ENCODE results near the gene CTXND1.
"Not testable (repeated sequence)": the region's sequence is repeated elsewhere in the genome, so short reads cannot be mapped to it uniquely, and the experiment has no call there.

CTXND1 gene

GRCh38 chr15:80252121-80252518, at the start of gene CTXND1:
Gene CTXND1 (minus strand): TSS chr15:80252213. CDS start chr15:80201949, 50,264 bp downstream.
- no peak for DNase-seq (ENCODE audit: low read depth)

DNA sequence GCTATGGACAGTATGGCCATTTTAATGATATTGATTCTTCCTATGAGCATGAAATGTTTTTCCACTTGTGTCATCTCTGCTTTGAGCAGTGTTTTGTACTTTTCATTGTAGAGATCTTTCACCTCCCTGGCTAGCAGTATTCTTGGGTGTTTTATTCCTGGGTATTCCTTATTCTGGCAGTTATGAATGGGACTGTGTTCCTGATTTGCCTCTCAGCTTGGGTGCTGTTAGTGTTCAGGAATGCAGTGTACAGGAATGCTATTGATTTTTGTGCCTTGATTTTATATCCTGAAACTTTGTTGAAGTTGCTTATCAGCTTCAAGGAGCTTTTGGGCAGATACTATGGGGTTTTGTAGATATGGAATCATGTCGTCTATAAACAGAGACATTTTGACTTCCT, 49.5 kb upstream of the CTXND1 start:
- DNase-seq (ENCODE audit: low read depth): no peak

DNA sequence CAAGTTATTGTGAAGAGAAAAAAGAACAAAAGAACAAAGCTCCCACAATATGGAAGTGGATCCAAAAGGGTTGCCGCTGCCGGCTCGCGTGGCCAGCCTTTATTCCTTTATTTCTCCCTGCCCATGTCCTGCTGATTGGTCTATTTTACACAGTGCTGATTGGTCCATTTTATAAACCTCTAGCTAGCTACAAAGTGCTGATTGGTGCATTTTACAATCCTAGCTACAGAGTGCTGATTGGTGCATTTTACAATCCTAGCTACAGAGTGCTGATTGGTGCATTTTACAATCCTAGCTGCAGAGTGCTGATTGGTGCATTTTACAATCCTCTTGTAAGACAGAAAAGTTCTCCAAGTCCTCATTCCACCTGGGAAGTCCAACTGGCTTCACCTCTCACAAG, 43.8 kb upstream of the CTXND1 start:
- DNase-seq (ENCODE audit: low read depth): not testable (repeated sequence)

DNA sequence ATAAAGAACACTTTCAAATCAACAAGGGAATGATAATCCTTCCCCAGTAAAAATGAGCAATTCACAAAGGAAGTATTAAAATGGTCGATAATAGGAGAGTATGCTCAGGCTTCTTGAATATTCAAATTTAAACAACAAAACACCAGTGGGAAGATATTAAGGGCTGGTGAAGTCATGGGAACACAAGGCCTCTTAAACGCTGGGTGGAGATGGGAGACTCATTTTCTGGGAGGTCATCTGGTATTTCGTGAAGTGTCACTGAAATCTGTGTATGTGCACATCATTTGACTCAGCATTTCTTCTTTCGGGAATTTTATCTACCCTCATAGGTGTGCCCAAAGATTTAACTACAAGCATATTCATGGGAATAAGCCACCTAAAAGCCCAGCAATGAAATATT, 40.1 kb upstream of the CTXND1 start:
- DNase-seq (ENCODE audit: low read depth): no peak

DNA sequence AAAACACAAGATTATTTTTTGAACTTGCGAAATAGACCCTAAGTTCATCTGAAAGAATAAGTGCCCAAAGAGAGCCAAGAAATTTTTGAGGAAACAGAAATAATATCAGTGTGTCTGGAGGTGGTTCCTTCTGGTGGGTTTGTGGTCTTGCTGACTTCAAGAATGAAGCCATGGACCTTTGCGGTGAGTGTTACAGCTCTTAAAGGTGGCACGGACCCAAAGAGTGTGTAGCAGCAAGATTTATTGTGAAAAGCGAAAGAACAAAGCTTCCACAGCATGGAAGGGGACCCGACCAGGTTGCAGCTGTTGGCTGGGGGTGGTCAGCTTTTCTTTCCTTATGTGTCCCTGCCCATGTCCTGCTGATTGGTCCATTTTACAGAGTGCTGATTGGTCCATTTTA, 38.9 kb upstream of the CTXND1 start:
- not testable (repeated sequence) for DNase-seq (ENCODE audit: low read depth)

DNA sequence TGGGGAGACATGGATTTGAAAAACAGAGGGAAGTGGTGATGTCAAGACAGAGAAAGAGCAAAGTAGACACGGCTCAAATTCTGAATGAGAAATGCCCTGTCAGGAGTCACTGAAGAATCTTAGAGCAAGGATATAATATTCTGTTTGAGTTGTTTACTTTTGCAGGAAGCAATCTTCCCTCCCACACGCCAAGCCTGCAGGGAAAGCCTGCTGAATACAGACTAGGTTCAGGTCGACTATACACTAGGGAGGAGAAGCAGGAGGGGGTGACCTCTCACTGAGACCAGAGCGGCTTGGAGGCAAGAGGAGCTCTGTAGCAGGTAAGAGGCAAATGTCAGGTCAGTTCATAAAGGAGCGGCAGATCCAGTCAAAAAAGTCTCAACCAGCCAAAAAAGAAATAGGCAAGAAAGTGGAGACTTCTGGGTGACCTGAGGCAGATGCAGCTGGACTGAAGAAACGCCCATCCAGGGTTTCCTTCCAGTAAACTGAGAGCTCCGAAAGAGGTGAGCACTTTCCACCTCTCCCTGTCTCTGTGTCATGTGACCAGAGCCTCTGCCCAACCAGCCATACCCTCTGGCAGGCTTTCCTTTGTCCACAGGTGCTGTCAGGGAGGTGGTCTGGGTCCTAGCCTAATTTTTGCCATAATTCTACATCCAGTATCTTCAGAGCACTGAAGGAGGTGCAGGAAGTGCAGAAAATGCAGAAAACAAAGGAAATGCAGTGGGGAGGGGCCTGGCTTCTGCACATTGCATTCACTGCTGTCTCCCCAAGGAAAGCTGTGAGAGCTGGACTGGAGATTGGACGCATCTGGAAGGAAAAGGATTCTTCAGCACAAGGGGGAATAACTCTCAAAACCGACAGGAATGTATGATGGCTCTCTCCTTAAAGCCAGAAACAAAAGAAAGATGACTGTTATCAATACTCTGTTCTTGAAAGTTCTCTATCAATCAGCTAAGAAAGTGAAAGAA, 37.8 kb upstream of the CTXND1 start:
- DNase-seq (ENCODE audit: low read depth): no peak

GRCh38 chr15:80288131-80288530, 36.1 kb upstream of the CTXND1 start:
- no peak for DNase-seq (ENCODE audit: low read depth)

DNA sequence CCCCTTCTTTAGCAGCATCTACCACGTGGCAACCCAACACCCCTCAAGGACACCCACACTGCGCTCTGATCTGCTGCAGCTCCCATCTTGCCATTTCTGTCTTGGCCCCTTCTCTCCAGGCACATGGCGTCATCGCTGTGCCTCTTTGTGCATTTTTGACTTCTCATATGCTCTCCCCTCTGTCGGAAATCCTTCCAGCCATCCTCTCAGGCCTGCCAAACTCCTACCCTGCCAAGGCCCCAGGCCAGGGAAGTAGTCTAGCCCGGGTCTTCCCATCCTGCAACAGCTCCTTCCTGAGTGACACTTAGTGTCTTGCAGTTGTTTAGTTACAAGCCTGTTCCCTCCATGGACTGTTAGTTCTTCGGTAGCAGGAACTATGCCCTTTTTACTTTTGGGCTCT, 34.0 kb upstream of the CTXND1 start:
- no peak for DNase-seq (ENCODE audit: low read depth)

DNA sequence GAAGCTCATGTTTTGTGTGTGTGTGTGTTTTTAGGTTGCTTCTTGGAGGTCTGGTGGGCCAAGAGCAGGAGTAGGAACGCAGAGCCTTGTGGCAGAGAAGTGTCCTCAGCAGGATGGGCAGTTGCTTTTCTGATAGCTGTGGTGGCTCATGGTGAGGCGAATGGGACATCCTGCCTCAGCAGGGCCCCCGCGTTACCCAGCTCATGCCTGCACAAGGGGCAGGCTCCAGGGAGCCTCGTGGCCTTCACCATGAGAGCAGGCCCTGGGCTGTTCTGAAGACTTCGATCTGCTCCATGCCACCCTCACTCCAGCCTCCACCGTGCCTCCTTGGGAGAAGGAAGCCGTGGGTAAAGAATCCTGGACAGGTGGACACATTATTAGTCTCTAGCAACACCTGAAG, 33.4 kb upstream of the CTXND1 start:
- DNase-seq (ENCODE audit: low read depth): no peak

DNA sequence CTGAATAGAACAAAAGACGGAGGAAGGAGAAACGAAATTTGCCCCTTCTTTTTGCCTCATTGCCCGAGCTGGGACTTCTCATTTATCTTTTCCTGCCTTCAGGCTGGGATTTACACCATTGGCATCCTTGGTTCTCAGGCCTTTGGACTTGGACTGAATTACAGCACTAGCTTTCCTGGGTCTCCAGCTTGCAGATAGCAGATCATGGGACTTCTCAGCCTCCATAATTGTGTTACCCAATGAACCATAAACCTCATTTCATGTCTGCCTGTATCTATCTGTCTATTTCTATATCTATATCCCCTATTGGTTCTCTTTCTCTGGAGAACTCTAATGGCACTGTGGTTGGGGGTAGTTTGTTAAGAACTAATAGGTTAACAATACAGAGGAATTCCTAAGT, 31.5 kb upstream of the CTXND1 start:
- DNase-seq (ENCODE audit: low read depth): no peak

GRCh38 chr15:80277147-80277546, 25.1 kb upstream of the CTXND1 start:
- no peak for DNase-seq (ENCODE audit: low read depth)

DNA sequence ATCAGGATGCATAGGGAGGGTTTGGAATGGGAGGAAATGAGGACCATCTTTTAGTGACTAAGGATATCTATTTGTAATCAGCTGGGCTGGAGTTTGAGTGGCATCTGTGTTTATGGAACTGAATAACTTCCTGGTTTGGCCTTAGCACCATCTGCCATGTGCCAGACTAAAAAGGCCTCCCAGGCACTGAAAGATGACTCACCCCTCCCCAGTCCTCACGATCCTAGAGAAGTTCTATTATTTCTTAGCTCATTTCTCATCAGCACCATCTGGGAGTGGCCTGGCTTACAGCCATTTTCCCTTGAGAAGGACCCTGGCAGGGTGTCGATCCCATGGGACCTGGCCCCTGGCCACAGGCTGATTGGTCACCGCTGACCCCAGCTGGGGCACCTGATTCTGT, 23.9 kb upstream of the CTXND1 start:
- DNase-seq (ENCODE audit: low read depth): no peak

DNA sequence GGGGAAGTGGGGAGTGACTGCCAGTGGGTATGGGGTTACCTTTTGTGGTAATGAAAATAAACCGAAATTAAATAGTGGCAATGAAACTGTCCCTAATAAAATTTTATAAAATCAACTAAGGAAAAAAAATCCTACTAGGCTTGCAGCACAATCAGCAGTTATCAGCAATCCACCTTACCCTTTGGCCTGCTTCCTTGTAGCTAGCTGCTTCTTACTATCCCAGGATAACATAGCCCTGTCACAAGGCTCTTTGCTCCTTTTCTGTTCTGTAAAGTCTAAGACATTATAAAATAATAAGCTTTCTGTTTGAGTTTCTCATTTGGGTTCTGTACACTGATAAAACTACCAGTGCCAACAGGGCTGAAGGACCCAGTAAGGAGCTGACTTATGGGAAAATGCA, 23.0 kb upstream of the CTXND1 start:
- no peak for DNase-seq (ENCODE audit: low read depth)

- no peak for DNase-seq (ENCODE audit: low read depth)
These were observed 22.5 kb upstream of the CTXND1 start for GRCh38 chr15:80274554-80274953.

GRCh38 chr15:80272987-80273386, 21.0 kb upstream of the CTXND1 start:
- DNase-seq (ENCODE audit: low read depth): no peak

- no peak for DNase-seq (ENCODE audit: low read depth)
These were observed 18.5 kb upstream of the CTXND1 start for GRCh38 chr15:80270472-80270871.

DNA sequence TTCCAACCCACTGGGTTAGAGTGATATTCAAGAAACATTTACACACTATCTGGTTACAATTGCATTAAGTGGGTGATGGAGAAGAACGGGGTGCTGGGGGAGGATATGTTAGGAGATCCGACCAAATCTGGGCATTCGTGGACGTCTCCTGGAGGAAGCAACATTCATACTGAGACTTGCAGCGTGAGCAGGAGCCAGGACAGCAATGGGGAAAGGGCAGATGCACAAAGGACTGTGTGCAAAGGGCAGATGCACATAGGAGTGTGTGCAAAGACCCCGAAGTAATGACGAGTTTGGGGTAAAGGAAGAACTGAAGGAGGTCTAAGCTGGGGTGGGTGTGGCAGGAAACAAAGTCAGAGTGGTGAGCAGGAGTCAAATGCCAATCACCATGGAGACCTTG, 16.1 kb upstream of the CTXND1 start:
- DNase-seq (ENCODE audit: low read depth): no peak

- no peak for DNase-seq (ENCODE audit: low read depth)
These were observed 15.6 kb upstream of the CTXND1 start for GRCh38 chr15:80267658-80268057.

- DNase-seq (ENCODE audit: low read depth): no peak
These were observed 14.7 kb upstream of the CTXND1 start for GRCh38 chr15:80266745-80267144.

- DNase-seq (ENCODE audit: low read depth): no peak
These were observed 14.1 kb upstream of the CTXND1 start for GRCh38 chr15:80266113-80266512.

GRCh38 chr15:80265021-80265420, 13.0 kb upstream of the CTXND1 start:
- DNase-seq (ENCODE audit: low read depth): no peak

GRCh38 chr15:80264031-80264430, 12.0 kb upstream of the CTXND1 start:
- DNase-seq (ENCODE audit: low read depth): no peak

DNA sequence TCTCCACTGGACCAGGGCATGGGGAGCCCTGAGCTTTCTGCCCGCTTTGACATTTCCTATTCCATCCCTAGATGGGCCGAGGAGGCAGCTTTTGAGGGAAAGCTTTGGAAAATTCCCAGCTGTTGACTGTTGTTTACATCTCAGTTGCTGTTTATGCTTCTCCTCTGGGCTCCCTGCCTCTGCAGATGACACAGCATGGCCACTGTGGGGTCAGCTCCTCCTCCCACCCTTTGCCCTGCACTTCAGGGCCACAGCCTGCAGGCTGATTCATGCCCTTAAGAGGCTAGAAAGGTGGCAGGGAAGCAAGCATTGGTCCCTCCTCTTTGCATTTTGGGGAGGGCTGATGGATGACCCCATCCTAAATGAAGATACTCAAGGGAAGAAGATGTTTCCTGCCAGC, 8.5 kb upstream of the CTXND1 start:
- DNase-seq (ENCODE audit: low read depth): no peak

- no peak for DNase-seq (ENCODE audit: low read depth)
These were observed 8.0 kb upstream of the CTXND1 start for GRCh38 chr15:80259942-80260510.
